Sigmoid colon (tissue), 7 donors: Measurements from ENCODE around the gene COL23A1. TPM values are rescaled to one million over a fixed set of nuclear protein-coding genes. Genes with fewer than 3 reads are reported as not detected.

Experiments used
- DNase-seq: peaks from one replicate; pipeline ENCODE4 v3.0.0-alpha.2; 2019
- H3K27ac ChIP-seq, 4 donors: fragments of 200-600 bp; sonication (generic); one replicate each; pipeline ENCODE4 v1.5.1; 2016 to 2019; ENCODE audit warnings: mild to moderate bottlenecking in 1 of 4
- H3K27me3 ChIP-seq, 3 donors: fragments of 200-600 bp; sonication (generic); one replicate each; pipeline ENCODE4 v1.5.1; 2019; ENCODE audit warnings: mild to moderate bottlenecking in 1 of 3
- H3K36me3 ChIP-seq, 4 donors: fragments of 200-600 bp; sonication (generic); one replicate each; pipeline ENCODE4 v1.5.1; 2016 to 2019
- H3K4me1 ChIP-seq, 4 donors: fragments of 200-600 bp; sonication (generic); one replicate each; pipeline ENCODE4 v1.5.1; 2017 to 2019
- H3K4me3 ChIP-seq, 4 donors: fragments of 200-600 bp; sonication (generic); one replicate each; pipeline ENCODE4 v1.5.1; 2017 to 2019; ENCODE audit warnings: mild to moderate bottlenecking in 2 of 4, moderate library complexity in 1 of 4
- H3K9me3 ChIP-seq, 4 donors: fragments of 200-600 bp in 3 of 4; sonication (generic) in 3 of 4; one replicate each; pipeline versions ENCODE4 v1.5.1 to v1.6.1; 2013 to 2019
- CTCF ChIP-seq, 4 experiments: fragments of 450-650 bp in 3 of 4; fragments of 200-600 bp in 1 of 4; IDR thresholded peaks; one replicate each; pipeline ENCODE4 v1.5.1; 2016 to 2019; ENCODE audit warnings: antibody characterized with exemption in 4 of 4, mild to moderate bottlenecking in 3 of 4, moderate library complexity in 2 of 4
- EP300 ChIP-seq, 4 donors: sonication (generic); formaldehyde crosslinking; IDR thresholded peaks; one replicate each; pipeline ENCODE4 v1.6.1; 2017; ENCODE audit warnings: antibody characterized with exemption in 4 of 4
- POLR2A ChIP-seq, 2 donors: fragments of 450-650 bp; IDR thresholded peaks; one replicate each; pipeline ENCODE4 v1.6.1; 2016; ENCODE audit warnings: antibody characterized with exemption in 2 of 2, mild to moderate bottlenecking in 2 of 2, moderate library complexity in 2 of 2
- POLR2AphosphoS5 ChIP-seq, 4 donors: sonication (generic); formaldehyde crosslinking; IDR thresholded peaks; one replicate each; pipeline ENCODE4 v1.6.1; 2017; ENCODE audit warnings: antibody characterized with exemption in 4 of 4
- WGBS, 2 donors: extraction: QIAGEN DNeasy Blood & Tissue Kit; methylation state at CpG; one replicate each; pipeline ENCODE4 v1.1.7; 2013; 5-methylcytosine and 5-hydroxymethylcytosine counted together
- intact Hi-C: fragments of 100-400 bp; cut with DNase I; formaldehyde crosslinking; loops from one replicate; pipeline ENCODE4 v1.15.1; 2023
- polyA plus RNA-seq, 3 donors: library from polyadenylated mRNA; stranded (reverse); fragments of 200-250 nt; gene quantifications; one replicate each; pipeline ENCODE4 v1.2.3, GENCODE V29; 2013
- total RNA-seq, 4 donors: library from RNA; depleted of rRNA; stranded (reverse); fragments of >200 nt; gene quantifications; one replicate each; pipeline ENCODE4 v1.1.0, GENCODE V29; 2016
- donor health status: healthy with polysubstance abuse.
- donor health status: Bipolar disorder and iron deficiency.
- donor health status: healthy.

COL23A1 gene
- total and polyA plus RNA-seq, 7 donors: 0.28 to 1.2 (median 0.57) TPM; not detected in 1

- WGBS, 2 donors: 61 to 79% methylated on average over 25 of the region's 25 CpGs
- no peaks in the 10 kb centered on the region for H3K4me1 ChIP-seq
- no peak overlapping the region for H3K4me3 ChIP-seq
- no peak for DNase-seq
- intact Hi-C loops: no loop called here
- no peaks in the 10 kb centered on the region for H3K9me3 ChIP-seq
- no peak overlapping the region for H3K27ac ChIP-seq
- H3K27me3 ChIP-seq: no peaks in the 10 kb centered on the region
- TF ChIP-seq POLR2AphosphoS5 (IDR thresholded peaks at IDR 0.05) (no peak), EP300 (IDR thresholded peaks at IDR 0.05) (no peak), CTCF (IDR thresholded peaks at IDR 0.05) (no peak)
- H3K36me3 ChIP-seq: no peaks in the 10 kb centered on the region
Measured at GRCh38 chr5:178363501-178364325, 226.5 kb downstream of the COL23A1 start.

GRCh38 chr5:178361657-178362445 lies 228.3 kb downstream of the COL23A1 start:
- no peak for DNase-seq
- intact Hi-C loops: no loop called here
- peaks cover 0 to under 1% (median 0%) of the 10 kb centered on the region in 4 donors for H3K4me1 ChIP-seq
- no peak overlapping the region for H3K4me3 ChIP-seq
- H3K27me3 ChIP-seq: peaks cover 0 to 6% (median 0%) of the 10 kb centered on the region in 3 donors
- WGBS, 2 donors: 80 to 85% methylated on average over 19 of the region's 19 CpGs
- no peaks in the 10 kb centered on the region for H3K36me3 ChIP-seq
- H3K9me3 ChIP-seq: no peaks in the 10 kb centered on the region
- TF ChIP-seq POLR2AphosphoS5 (IDR thresholded peaks at IDR 0.05) (no peak), POLR2A (IDR thresholded peaks at IDR 0.05) (no peak), CTCF (IDR thresholded peaks at IDR 0.05) (no peak), EP300 (IDR thresholded peaks at IDR 0.05) (no peak)
- H3K27ac ChIP-seq: no peak overlapping the region

GRCh38 chr5:178360926-178361235 lies 229.3 kb downstream of the COL23A1 start:
- no peak for DNase-seq
- peaks cover 0 to 9% (median 4%) of the 10 kb centered on the region in 4 donors for H3K4me1 ChIP-seq
- WGBS, 2 donors: 66 to 68% methylated on average over 5 of the region's 5 CpGs
- no peak overlapping the region for H3K4me3 ChIP-seq
- no peaks in the 10 kb centered on the region for H3K9me3 ChIP-seq
- peaks cover 0 to 16% (median 7%) of the 10 kb centered on the region in 3 donors for H3K27me3 ChIP-seq
- no peak overlapping the region for H3K27ac ChIP-seq
- TF ChIP-seq CTCF (IDR thresholded peaks at IDR 0.05): no peak
- no peak for TF ChIP-seq EP300 (IDR thresholded peaks at IDR 0.05)
- no peak for TF ChIP-seq POLR2A (IDR thresholded peaks at IDR 0.05)
- H3K36me3 ChIP-seq: no peaks in the 10 kb centered on the region
- intact Hi-C loops: no loop called here

GRCh38 chr5:178360222-178360925 lies 229.8 kb downstream of the COL23A1 start:
- H3K27ac ChIP-seq: no peak overlapping the region
- no peak for TF ChIP-seq POLR2A (IDR thresholded peaks at IDR 0.05)
- no peak for TF ChIP-seq EP300 (IDR thresholded peaks at IDR 0.05)
- TF ChIP-seq CTCF (IDR thresholded peaks at IDR 0.05): no peak
- TF ChIP-seq POLR2AphosphoS5 (IDR thresholded peaks at IDR 0.05): no peak
- DNase-seq: no peak
- no peak overlapping the region for H3K4me3 ChIP-seq
- peaks cover 0 to 9% (median 4%) of the 10 kb centered on the region in 4 donors for H3K4me1 ChIP-seq
- H3K36me3 ChIP-seq: no peaks in the 10 kb centered on the region
- H3K9me3 ChIP-seq: no peaks in the 10 kb centered on the region
- peaks cover 0 to 19% (median 7%) of the 10 kb centered on the region in 3 donors for H3K27me3 ChIP-seq
- WGBS, 2 donors: 76 to 87% methylated on average over 19 of the region's 19 CpGs
- intact Hi-C loops: no loop called here
